Measurements from ENCODE around the gene ZSWIM1.

DNA sequence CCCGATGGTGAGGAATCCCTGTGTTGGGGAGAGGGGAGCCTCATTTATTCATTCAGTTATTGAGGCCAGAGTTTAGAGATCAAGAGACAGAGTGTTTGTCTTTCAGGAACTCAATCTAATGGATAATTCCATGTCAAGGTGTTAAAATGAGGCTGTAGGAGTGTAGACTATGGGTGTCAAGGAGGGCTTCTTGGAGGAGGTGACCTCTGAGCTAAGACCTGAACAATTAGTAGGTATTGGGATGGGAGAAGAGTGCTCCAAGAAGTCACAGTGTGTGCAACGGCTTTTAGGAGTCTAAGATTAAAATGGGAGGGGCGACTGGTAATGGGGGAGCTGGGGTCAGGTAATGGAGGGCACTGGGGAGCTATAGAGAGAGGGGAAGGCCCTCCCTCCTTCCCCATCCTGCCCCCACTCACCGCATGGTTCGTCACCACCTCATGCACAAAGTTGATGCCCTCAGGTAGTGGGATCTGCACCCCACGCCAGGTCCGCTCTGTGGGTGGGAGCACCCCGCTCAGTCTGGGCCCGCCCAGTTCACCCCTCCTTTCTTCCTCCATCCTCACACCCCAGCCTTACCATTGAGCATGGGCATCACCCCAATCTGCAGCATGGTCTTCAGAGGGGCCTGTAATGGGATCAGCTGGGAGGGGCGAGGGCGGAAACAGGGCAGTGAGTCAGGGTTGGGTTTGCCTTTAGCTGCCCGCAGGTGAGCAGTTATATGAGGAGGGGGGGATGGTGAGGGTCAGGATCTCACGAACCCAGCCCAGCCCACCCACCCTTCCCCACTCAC is 18.2 kb downstream of the ZSWIM1 start:
- TF ChIP-seq POLR2A (IDR thresholded peaks at IDR 0.05) (no peak), POLR2AphosphoS5 (IDR thresholded peaks at IDR 0.05) (no peak), EP300 (IDR thresholded peaks at IDR 0.05) (no peak)

Data from stomach (tissue), 4 donors.